NCI-H2029 (cell line): ENCODE data around the gene PLA2G2D.
"Not testable (repeated sequence)": the region's sequence is repeated elsewhere in the genome, so short reads cannot be mapped to it uniquely, and the experiment has no call there.

ENCODE experiments used
- DNase-seq: peaks from one replicate; lab custom pipeline; 2025; lab: John Stamatoyannopoulos, UW

The PLA2G2D gene

GRCh38 chr1:20142001-20142710 is 22.8 kb upstream of the PLA2G2D start:
- no peak for DNase-seq

DNA sequence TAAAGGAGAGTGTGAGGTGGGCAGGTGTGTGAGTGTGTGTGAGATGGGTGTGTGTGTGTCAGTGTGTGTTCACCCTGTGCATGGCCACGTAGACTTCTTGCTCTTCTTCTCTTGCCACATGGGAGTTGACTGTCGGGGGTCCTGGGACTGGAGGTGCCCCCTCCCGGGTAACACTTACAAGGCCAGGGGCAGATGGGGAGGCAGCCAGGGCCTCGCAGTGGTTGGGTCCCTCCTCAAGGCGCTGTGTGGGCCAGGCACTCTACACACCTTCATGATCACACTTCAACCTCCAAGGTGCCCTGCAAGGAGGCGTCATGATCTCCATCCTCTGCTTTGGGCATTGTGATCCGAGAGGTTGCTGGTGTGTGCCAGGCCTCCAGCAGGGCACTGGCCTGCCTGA is 22.1 kb upstream of the PLA2G2D start:
- no peak for DNase-seq

DNA sequence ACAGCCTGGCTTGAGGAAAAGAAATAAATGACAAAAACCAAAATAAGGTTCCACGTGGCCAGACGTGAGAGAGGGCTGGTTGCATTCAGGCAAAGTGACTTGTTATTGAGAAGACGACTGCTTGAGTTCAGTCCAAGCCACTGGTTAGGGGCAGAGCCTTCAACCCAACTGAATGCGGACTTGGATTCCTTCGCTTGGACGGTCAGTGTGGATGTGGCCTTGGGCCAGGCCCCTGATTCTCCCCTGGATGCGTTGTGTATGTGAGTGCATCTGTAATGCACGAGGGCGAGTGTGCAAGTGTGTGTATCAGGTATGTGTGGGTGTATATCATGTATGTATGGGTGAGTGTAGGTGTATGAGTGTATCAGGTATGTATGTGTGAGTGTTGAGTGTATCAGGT is 21.7 kb upstream of the PLA2G2D start:
- DNase-seq: no peak

DNA sequence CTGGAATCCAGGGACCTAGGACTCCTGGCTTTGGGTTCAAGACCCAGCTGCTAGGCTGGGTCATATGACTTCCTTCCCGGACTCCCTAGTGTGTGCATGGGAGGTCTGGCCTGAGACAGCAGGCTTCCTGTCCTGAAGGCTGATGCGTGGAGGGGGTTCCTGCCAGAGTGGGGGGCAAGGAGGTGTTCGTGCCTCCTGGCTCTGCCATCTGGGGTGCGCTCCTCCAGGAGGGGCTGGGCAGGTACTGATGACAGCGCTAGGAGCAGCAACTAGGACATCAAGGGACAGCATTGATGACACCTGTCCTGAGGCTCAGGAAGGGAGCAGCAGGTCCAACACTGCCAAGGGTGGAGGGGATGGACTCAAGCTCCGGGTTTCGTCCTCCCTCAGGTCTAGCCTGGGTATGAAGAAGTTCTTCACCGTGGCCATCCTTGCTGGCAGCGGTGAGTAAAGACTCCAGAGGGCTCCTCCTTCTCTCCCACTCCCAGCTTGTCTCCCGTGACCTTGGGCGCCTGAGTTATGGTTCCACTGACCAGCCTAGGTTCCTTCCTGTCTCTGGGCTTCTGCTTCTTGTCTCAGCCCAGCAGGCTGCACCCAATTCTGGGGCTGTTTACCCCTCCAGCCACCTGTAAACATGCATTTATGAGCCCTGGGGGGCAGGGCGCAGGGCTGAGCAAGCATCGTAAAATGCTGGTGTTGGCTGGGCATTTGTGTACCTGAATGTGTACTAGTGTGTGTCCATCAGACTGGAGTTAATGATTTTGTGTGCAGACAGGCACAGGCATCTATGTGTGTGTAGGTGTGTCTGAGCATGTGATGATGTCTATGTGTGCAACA is 20.7 kb upstream of the PLA2G2D start:
- DNase-seq: no peak

DNA sequence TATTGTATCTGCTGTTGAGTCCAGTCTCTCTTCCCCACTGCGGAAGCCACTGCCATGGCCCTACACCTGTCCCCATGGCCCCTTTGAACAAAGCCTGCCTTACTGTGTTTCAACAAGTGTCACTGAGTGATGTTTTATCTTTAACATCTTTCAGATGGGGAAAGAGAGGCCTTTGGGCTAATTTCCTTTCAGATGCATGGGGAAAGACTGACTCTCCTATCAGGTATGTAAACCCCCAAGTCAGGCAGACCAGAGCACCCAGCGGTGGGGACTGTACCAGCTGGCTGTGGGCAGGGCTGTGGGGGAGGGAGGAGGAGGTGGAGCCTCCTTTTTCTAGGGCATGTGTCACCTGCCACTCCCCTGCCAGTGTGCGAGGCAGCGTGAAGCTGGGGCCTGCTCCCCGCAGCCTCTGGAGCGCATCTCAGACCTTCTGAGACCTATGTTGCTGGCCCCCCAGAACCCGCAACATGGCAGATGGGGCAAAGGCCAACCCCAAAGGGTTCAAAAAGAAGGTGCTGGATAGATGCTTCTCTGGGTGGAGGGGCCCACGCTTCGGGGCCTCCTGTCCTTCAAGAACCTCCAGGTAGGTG is 19.7 kb upstream of the PLA2G2D start, which contains the start of gene PLA2G2F:
Gene PLA2G2F, plus strand, starts transcription at position 363 of the 590 bp plus-strand sequence. Its CDS starts 105 bp downstream, at position 468.
- no peak for DNase-seq

DNA sequence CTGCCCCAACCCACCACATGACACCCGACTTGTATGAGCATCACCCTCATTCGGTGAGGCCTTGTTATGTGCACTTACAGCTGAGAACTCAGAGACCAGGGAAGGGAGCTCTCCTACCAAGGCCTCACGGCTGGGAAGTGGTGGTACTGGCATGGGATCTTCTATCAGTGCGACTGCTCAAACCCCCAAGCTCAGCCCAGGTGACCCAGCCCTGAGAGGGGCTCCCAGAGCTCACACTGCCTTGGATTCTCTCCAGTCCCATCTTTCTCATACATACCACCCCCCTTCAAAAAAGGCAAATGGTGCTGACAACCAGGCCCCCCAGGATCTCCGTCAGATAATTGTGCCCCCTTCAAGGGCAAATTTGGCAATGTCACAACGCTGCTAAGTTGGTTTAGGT is 19.0 kb upstream of the PLA2G2D start:
- DNase-seq: no peak

GRCh38 chr1:20137604-20138003 is 18.3 kb upstream of the PLA2G2D start:
- no peak for DNase-seq

DNA sequence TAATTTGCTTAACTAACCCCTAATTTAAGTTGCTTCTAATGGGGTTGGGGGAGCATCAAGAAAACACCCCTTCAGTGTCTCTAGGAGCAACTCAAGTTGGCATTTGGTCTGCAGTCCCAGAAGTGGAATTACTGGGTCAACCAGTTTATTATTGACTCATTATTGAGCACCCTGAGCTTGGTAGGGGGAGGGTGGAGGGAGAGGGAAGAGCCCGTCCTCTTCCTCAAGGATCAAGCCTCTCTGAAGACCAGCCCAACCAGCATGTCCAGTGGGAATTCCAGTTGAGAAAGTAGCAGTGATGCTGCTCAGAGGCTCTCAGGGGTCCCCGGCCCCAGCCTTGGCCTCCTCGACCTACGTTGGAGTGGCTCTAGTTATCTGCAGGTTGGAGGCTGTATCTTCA is 17.7 kb upstream of the PLA2G2D start:
- DNase-seq: no peak

DNA sequence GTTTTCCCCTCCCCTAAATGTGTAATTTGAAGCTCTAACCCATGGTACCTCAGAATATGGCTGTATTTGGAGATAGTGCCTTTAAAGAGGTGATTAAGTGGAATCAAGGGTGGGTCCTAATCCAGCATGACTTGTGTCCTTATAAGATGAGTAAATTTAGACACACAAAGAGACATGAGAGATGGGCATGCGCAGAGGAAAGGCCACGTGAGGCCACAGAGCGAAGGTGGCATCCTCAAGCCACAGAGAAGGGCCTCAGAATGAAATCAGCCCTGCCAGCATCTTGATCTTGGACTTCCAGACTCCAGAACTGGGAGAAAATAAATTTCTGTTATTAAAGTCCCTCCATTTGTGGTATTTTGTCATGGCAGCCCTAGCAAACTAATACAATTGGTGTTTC is 16.9 kb upstream of the PLA2G2D start:
- no peak for DNase-seq

DNA sequence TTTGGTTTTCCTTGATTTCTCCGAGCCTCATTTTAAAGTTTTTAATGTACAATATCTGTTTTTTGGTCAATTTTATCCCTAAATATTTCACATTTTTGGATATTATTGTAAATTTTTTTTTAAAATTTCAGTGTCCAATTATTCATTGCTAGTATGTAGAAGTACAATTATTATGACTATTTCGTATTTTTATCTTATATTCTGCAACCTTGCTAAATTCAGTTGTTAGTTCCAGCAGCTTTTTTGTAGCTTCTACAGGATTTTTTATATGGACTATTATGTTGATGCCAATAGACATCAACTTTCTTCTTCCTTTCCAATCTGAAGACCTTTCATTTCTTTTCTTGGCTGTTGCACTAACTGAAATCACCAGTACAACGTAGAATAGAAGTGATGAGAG is 15.7 kb upstream of the PLA2G2D start:
- DNase-seq: no peak

- DNase-seq: not testable (repeated sequence)
Observed at GRCh38 chr1:20130518-20130917, 11.2 kb upstream of the PLA2G2D start.

- DNase-seq: no peak
Observed at GRCh38 chr1:20126806-20127440, 7.6 kb upstream of the PLA2G2D start.

GRCh38 chr1:20126041-20126805 is 6.9 kb upstream of the PLA2G2D start:
- DNase-seq: no peak

GRCh38 chr1:20125100-20125499 is 5.8 kb upstream of the PLA2G2D start:
- DNase-seq: no peak

DNA sequence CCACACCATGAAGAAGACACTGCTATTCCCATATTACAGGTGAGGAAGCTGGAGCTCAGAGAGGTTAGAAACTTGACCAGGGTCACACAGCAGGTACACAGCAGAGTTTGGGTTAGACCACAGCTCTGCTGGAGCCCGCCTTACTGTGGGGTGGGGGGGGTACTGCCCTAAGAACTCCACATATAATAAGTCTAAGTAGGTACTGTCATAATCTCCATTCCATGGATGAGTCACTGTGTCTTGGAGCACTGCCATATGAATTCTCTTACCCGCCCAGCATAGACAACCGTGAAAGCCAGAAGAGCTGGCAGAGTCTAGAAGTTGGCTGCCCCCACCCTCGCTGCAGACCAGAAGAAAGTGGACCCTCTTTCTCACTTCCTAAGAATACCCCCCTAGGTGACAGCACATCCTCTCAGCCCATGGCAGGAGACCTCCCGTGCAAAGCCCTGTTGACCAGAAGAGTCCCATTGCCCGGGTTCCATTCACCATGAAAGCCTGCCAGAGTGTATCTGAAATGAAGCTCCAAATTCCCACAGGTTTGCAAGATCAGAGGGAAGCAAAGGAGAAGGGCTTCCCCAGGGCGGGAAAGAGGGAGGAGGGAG is 5.2 kb upstream of the PLA2G2D start:
- DNase-seq: peak; percentile 8

GRCh38 chr1:20123722-20124455 is 4.6 kb upstream of the PLA2G2D start:
- DNase-seq: no peak

DNA sequence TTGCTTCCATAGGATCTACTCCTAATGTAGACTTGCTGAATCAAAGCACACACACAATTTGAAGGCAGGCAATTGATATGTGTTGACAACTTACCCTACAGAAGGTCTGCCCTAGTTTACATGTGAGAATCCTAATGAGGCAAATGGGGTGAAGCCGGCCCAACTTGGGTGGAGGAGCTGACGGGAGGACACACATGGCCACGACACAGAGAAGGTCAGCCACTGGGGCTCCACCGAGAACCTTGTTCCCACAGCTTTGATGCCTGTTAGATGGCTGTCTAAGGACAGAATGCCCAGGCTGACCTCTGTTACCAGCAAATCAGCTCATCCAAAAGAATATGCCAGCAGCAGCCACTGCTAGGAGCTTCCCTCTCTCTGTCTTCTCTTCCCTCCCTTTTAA is 1.5 kb upstream of the PLA2G2D start:
- no peak for DNase-seq

GRCh38 chr1:20117236-20117635 is 2.1 kb downstream of the PLA2G2D start:
- no peak for DNase-seq

DNA sequence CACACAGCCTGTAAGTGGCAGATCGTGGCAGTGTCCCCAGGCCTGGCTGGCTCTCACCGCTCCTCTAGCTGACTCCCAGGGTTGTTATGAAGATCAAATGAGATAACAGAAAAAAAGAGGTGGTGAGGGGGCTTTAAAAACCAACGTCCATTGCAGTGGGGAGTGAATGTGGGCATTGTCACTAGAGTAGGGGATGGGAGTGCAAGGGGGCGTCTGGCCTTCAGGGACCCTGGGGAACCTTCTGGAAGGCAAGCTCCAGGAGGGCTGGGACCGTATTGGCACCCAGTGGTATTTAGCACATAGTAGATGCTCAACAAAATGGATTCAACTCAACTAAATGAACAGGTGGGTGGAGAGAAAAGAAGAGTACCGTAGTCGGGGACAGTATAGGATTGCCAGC is 3.4 kb downstream of the PLA2G2D start:
- DNase-seq: no peak

DNA sequence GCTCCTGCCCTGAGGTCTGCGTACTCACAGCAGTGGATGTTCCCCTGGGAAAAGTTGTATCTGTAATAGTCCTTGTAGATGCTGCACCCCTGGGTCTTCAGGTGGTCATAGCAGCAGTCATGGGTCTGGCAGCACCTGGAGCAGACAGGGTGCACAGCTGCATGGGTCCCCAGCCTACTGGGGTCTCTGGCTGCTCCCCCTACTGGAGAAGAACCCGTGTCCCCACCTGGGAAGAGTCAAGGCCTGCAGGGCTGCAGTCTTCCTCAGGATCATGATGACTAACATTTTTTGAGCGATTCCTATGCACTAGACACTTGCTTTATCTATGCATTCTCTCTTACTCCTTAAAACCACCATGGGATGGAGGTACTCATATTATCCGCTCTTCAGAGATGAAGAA is 3.9 kb downstream of the PLA2G2D start:
- DNase-seq: no peak
